HG03378 (cell line): ENCODE measurements around the gene CNDP2.
A peak's percentile ranks its signal among the peaks of the same experiment; 100 is the strongest.

ENCODE experiments used
- ATAC-seq: cut with Tn5 transposase; IDR thresholded peaks from one replicate; pipeline ENCODE4 v1.9.1; 2021; ENCODE audit warnings: mild to moderate bottlenecking, moderate library complexity; ENCODE audit not compliant: unreplicated experiment

The CNDP2 gene

GRCh38 chr18:74468547-74469061, 27.6 kb upstream of the CNDP2 start:
- ATAC-seq = no peak

- ATAC-seq = no peak
Measured at GRCh38 chr18:74472312-74472711, 23.9 kb upstream of the CNDP2 start.

- ATAC-seq = no peak
Measured at GRCh38 chr18:74473976-74474640, 22.1 kb upstream of the CNDP2 start.

- ATAC-seq = no peak
Measured at GRCh38 chr18:74476140-74476539, 20.0 kb upstream of the CNDP2 start.

- ATAC-seq = no peak
Measured at GRCh38 chr18:74477771-74478170, 18.4 kb upstream of the CNDP2 start.

GRCh38 chr18:74478316-74478715, 17.8 kb upstream of the CNDP2 start:
- no peak for ATAC-seq

- no peak for ATAC-seq
Measured at GRCh38 chr18:74478880-74479279, 17.3 kb upstream of the CNDP2 start.

- ATAC-seq = no peak
Measured at GRCh38 chr18:74479486-74480148, 16.5 kb upstream of the CNDP2 start.

GRCh38 chr18:74480149-74480651, 16.0 kb upstream of the CNDP2 start:
- ATAC-seq = no peak

GRCh38 chr18:74482697-74483096, 13.5 kb upstream of the CNDP2 start:
- ATAC-seq = no peak

- no peak for ATAC-seq
Measured at GRCh38 chr18:74486119-74486849, 9.9 kb upstream of the CNDP2 start.

GRCh38 chr18:74488354-74488753, 7.8 kb upstream of the CNDP2 start:
- ATAC-seq = no peak

- ATAC-seq = no peak
Measured at GRCh38 chr18:74488864-74489263, 7.3 kb upstream of the CNDP2 start.

- ATAC-seq = no peak
Measured at GRCh38 chr18:74489676-74490075, 6.5 kb upstream of the CNDP2 start.

GRCh38 chr18:74492259-74492658, 3.9 kb upstream of the CNDP2 start:
- ATAC-seq = no peak

- peak; percentile 39 for ATAC-seq
Measured at GRCh38 chr18:74493689-74494088, 2.5 kb upstream of the CNDP2 start.

- ATAC-seq = no peak
Measured at GRCh38 chr18:74494514-74494913, 1.6 kb upstream of the CNDP2 start.

- ATAC-seq = peak; percentile 4
Measured at GRCh38 chr18:74496508-74497323, 553 bp downstream of the CNDP2 start.

GRCh38 chr18:74497324-74497676, 1.1 kb downstream of the CNDP2 start:
- no peak for ATAC-seq

GRCh38 chr18:74497778-74498177, 1.6 kb downstream of the CNDP2 start:
- no peak for ATAC-seq
